Right renal cortex interstitium (tissue), 3 donors: ENCODE data around the gene VWC2. TPM values are rescaled to one million over a fixed set of nuclear protein-coding genes. Genes with fewer than 3 reads are reported as not detected.
A peak's percentile ranks its signal among the peaks of the same experiment; 100 is the strongest.

Source experiments
- DNase-seq, 3 donors: peaks; one replicate each; pipeline ENCODE4 v3.0.0-alpha.2; 2013; ENCODE audit warnings: low read depth in 3 of 3, low spot score in 2 of 3
- polyA plus RNA-seq, 3 donors: library from polyadenylated mRNA; unstranded; fragments of 120-200 nt; gene quantifications; one replicate each; pipeline ENCODE4 v1.2.1, GENCODE V29; 2013; ENCODE audit not compliant: insufficient read length in 3 of 3

Gene VWC2
- 1 to 10 TPM in 2 of 3 donors, under 1 TPM in 1; 0.96 to 1.3 (median 1.0) TPM for polyA plus RNA-seq

DNA sequence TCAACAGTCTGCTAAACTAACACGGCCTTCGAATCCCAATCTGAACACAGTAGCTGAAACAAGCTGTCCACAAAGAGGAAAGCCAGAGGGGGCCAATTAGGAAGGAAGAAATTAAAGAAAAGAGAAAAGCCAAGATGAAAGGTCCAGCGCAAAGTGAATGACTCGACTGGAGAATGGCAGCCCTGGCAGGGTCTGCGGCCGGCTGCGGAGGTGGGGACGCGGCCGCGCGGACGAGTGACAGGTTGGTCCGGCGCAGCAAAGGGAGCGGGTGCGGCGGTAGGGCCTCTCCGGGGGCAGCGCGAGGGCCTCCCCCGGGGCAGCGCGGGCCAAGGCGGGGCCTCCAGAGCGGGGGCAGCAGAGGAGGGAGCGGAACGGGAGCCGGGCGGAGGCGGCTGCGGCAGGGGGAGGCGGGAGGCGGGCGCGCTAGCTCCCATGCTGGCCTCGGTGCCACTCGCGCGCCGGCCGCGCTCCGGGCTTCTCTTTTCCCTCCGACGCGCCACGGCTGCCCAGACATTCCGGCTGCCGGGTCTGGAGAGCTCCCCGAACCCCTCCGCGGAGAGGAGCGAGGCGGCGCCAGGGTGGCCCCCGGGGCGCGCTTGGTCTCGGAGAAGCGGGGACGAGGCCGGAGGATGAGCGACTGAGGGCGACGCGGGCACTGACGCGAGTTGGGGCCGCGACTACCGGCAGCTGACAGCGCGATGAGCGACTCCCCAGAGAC, at the start of gene VWC2:
Gene VWC2, plus strand, starts transcription at position 421 of the 718 bp plus-strand sequence. CDS start 1,798 bp downstream, outside the sequence.
- DNase-seq: no peak

DNA sequence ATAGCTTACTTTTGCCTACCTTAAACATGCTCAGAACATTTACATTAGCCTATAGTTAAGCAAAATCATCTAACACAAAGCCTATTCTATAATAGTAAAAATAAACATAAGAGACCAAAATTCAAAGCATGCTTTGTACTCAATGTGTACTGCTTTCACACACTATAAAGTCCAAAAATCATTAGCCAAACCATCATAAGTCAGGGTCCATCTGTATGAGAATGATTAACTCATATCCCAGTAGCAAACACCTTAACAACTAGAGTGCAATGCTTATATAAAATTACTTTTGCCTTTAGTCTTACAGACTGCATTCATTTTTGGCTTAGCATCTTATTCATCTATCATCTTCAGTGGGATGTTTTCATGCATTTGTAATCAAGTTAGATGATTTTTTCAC, 49.4 kb upstream of the VWC2 start:
- no peak for DNase-seq

DNA sequence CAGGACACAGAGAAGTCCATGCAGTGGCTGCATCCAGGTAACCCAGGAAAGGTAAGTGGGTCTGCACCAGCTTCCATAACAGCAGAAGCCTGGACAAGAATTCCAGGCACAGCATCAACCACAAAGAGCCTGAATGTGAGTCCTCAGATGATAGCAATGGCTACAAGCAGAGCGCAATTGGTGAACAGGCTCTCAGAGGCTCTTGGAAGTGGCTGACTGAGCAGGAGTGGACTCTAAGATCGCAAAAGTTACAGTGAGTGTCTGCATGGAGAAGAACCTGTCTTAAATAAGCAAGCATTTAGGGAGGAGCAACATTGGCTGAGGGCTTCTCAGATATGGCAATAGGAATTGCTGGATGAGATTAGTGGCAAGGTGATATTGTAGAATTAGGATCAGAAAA, 41.6 kb upstream of the VWC2 start:
- no peak for DNase-seq

DNA sequence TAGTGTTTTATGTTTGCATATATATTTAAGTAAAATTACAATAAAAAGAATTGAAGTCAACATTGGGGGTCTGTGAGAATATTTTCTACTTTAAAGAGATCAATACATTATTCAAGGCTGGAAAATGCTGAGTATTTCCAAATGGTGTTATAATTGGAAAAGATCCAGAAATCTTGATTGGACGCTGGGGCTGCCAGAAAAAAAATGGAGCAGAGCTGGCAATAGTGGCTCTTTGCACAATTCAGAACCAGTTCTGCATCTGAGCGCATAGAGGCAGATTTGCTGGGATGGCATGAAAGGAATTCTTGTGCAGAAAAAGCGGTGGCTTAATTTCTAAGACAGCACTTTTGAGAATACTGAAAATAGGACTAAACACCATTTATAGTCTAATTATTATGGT, 10.8 kb upstream of the VWC2 start:
- no peak for DNase-seq

DNA sequence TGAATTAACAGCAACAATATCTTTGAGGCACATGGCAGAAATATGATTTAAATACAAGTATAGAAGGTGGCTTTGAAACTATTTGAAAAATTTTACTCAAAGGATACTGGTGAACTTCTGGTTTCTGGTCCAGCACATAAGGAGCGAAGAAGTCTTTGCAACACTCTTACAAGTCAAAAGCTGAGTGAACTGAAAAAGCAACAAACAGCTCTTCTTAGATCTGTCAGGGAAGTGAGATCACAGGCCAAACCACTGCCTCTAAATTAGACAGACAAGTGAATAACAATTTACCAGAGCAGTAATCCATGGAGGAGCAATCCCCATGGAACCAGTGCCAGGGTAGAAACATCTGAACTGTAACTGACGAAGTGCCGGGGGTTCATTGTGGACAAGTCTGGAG, 9.6 kb upstream of the VWC2 start:
- DNase-seq: no peak

DNA sequence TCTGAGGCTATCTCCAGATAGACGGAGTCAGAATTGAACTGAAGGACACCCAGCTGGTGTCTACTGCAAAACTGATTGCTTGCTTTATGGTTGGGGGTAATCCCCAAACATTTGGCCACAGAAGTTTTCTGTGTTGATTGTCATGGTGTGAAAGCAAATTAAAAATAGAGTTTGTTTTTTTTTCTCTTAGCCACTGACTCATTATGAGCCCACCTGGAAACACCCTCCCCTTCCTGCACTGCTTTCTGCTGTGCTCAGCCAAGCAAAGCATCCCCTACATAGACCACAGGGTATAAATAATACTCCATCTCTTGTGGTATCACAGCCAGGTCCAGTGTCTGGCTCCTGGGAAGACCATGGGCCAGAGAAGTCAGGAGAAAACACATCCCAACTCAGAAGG, 6.5 kb upstream of the VWC2 start:
- no peak for DNase-seq

DNA sequence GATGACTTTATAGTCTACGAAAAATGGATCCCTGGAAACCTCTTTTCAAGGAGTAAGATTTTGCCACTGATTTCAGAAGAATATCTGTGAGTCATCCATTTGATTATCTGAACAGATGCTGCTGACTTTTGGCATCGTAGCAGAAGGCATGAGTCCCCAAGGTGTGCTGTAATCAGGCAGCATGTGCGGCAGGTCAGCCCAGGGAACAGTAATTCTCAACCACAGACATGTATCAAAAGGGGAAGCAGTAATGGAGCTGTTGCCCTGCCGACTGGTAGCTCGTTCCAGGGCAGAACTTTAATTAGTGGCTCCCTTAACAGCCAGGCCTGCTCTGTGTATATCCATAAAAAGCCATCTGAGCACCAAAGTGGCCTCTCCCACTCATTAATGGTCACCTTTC, 5.7 kb upstream of the VWC2 start:
- no peak for DNase-seq

DNA sequence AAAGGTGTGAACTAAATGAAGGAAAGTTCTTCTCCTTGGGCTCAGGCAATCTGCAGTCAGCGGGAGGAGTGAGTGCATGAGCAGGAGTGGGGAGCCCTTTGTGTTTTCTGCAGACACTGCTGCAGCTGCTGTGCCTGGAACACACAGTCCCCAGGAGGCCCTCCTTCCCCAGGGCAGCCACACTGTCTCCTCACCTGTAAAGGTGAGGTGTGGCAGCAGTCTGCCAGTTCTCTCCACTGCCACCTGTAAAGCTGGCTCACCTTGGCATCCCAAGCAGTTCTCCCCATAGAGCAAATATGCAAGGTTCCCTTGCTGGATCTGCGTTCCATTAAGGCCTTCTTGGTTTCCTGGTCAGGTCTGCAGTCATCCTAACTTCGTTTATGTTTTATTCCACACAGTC, 5.2 kb upstream of the VWC2 start:
- no peak for DNase-seq

DNA sequence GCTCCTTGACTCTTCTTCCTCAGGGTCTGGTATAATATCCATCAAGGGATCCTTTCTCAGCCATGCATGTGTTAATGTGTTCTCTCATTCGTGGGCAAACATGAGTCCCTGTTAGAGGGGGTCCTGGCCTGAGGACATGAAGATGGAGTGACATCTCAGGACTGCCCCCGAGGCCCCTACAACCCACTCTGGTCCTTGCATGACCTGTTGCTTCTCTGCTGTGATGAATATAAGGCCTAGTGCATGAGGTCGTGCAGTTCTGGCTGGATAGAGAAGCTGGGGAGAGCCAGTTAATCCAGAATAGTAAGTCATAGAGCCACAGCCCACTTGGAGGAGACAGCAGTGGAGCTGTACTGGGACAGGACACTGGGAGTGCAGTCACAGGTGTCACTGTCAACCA, 4.6 kb upstream of the VWC2 start:
- DNase-seq: no peak

DNA sequence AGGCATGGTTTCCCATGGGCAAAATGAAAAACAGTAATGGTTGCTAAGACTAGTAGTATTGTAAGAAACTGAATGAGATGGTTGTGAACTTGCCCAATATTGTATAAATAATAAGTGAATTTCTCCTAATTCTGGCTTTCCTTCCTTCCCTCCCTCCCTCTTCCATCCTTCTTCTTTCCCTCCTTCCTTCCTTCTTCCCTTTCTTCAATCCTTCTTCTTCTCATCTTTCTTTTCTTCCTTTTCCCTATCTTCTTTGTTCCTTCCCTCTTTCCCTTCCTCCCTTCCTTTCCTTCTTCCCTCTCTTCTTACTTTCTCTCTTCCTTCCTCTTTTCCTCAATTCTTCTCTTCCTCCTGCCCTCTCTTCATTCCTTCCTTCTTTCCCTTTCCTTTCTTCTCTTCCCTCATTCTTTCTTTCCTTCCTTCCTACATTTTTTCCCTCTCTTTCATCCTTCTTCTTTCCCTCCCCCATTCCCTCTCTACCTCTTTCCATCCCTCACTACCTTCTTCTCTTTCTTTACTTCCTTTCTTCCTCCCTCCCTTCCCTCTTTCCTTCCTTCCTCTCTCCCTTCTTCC, 4.1 kb upstream of the VWC2 start:
- DNase-seq: no peak

DNA sequence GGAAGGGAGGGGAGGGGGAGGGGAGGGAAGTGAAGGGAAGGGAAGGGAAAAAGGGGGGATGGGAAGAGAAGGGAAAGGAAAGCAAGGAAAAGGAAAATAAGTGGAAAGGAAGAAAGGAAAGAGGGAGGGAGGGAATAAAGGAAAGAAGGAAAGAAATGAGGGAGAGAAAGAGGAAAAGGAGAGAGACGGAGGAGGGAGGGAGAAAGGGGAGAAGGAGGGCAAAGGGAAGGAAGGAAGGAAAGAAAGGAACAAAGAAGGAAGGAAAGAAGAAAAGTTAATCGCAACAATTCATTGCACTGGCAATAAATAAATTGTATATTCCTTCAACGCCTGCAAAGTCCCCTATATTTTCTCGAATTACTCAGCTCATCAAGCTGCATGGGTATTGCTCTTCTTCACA, 2.6 kb upstream of the VWC2 start:
- DNase-seq: no peak

DNA sequence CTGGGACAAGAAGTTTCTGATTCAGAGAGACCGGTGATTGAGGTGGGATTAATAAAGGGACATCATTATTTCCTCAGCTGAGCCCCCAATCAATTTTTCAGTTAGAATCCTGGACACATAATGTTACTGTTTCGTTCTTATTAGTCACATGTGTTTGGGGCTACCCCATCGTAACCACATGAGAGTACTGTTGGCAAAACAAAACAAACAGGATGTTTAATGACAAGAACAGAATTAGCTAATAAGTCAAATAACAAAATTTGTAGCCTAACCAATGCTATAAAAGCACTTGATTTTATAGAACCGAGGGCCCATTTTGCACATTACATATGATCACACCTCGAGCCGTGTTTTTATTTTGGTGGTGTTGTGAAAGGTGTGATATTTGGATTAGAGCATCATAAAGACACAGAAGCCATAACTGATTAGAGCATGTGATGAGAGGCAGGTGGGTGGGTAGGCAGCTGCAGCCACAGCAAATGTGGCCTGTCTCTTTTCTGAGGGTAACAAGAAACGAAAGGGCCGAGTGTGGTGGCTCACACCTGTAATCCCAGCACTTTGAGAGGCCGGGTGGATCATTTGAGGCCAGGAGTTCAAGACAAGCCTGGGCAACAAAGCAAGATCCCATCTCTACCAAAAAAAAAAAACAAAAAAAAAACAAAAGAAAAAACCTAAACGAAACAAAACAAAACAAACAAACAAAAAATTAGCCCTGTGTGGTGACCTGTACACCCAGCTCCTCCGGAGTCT, 1.8 kb upstream of the VWC2 start:
- no peak for DNase-seq

DNA sequence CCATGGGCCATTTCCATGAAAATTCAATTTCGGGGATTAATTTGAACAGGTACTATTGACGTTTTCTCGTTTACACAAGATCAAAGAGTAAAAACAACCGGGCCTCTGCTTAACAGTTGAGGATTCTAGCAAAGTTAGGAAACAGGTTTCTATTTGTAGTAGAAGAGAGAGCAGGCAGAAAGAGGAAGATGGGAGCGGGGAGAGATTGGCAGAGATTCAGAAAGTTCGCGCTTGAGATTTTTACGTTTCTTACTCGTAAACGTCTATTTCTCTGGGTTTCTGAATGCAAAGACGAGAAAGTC, 571 bp upstream of the VWC2 start:
- DNase-seq: peak in 1 of 3 donors; percentile 26

DNA sequence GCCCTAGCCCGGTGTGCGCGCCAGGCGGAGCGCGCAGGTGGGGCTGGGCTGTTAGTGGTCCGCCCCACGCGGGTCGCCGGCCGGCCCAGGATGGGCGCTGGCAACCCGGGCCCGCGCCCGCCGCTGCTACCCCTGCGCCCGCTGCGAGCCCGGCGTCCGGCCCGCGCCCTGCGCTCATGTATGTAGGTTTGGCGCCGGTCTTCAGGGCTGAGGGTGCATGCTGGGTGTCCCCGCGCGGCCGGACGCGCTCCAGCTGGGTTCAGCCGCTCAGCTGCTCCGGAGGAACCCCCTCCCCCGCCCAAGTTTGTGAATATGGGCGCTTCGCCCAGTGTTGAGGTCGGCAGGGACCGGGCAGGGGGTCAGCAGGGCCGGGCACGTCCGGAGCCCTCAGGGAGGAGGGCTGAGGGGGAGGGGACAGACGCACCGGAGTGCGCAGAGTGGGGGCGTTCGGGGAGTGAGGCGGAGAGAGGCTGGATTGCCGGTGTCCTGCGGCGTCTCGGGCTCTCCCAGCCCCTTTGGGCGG, 559 bp downstream of the VWC2 start:
- no peak for DNase-seq

DNA sequence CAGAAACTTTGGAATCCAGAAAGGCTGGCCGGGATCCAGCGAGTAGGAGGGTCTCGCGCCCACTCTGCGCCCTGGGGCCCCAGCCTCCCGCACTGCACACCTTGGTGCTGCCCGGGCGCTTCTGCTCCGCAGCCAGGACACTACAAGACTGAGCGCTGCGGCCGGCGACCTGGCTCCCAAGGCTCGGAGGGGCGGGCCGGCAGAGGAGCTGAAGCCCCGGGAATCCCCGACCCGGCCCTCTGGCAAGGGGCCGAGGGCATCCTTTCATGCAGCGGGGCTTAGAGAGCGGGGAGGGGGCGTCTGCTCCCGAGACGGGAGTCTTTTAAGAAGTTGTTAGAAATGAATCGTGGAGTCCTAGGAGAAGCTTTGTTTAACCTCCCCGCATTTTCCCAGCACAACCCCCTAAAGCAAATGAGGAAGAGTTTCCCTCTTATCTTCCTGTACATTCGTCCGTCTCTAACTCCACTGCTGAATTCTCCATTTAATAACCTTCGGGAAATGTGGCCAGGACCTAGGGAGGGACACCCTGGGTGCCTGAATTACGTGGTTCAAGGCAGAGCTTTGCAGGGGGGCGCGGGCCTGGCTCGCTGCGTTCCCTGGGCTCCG, 1.1 kb downstream of the VWC2 start:
- no peak for DNase-seq

DNA sequence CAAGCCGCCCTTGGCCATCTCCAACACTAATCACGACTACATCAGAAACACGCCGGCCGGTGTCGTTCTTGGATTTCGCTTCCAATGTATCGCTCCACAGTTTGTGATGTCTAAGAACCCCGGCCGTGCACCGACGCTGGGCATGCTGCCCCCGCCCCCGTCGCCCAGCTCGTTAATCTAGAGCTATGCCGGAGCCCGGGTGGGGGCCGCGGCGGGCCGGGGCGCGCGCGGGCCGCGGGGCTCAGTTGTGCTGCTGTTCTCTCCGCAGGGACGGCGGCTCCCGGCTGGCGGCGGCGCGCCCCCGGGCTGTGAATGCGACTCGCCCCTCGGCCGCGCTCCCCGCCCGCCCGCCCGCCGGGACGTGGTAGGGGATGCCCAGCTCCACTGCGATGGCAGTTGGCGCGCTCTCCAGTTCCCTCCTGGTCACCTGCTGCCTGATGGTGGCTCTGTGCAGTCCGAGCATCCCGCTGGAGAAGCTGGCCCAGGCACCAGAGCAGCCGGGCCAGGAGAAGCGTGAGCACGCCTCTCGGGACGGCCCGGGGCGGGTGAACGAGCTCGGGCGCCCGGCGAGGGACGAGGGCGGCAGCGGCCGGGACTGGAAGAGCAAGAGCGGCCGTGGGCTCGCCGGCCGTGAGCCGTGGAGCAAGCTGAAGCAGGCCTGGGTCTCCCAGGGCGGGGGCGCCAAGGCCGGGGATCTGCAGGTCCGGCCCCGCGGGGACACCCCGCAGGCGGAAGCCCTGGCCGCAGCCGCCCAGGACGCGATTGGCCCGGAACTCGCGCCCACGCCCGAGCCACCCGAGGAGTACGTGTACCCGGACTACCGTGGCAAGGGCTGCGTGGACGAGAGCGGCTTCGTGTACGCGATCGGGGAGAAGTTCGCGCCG, 1.9 kb downstream of the VWC2 start:
- DNase-seq: peak in 1 of 3 donors; percentile 12

DNA sequence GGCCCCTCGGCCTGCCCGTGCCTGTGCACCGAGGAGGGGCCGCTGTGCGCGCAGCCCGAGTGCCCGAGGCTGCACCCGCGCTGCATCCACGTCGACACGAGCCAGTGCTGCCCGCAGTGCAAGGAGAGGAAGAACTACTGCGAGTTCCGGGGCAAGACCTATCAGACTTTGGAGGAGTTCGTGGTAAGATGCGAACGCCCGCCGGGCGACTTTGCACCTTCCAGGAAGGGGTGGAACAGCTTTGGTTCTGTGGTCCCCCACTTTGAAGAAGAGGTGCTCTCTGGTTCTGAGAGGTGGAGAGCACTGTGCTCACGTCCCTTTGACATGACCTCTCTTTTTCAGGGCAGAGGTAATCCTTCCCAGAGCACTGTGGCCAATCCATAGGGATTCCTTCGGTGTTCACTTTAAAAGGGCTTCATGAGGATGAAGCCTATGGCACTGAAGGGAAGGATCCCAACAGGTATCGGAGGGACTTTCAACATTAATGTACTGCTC, 2.6 kb downstream of the VWC2 start:
- no peak for DNase-seq

DNA sequence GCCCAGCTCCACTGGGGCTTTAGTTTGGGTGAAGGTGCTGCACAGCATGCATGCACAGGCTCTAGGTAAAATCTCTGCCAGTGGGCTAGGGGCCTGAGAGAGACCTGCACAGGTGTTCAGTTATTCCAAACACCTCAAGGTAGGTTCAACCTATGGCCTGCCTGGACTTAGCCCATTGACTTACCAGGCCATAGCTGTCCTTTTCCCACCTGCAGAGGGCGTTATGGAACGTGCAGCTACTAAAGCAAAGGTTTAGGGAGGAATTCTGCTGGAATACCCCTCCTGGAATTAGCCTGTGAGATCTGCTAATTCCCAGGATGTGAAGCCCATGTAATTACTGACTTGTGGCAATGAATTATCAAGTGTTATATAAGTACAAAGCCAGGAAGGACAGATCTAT, 3.6 kb downstream of the VWC2 start:
- no peak for DNase-seq

DNA sequence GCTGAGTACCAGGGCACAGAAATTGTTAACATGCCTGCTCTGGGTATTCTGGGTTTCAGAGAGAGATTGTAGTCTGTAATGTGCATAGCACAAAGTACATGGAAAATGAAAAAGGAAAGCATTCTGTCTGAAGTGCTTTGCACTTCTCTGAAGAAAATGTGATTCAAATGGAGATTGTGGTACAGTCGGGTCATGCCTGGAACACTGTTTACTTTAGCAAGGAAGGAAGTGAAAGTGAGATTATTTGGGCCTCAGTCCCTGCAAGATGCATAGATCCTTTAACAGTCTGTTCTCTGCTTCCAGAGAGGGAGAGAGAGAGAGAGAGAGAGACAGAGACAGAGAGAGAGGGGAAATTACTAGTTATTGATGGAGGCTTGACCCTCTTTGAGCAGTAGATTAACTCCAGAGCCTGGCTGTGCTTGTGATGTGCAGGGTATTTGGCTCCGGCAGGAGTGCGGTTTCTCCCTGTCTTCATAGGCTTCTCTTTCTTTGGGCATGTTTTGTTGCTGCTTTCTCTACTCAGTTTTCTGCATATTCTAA, 5.4 kb downstream of the VWC2 start:
- DNase-seq: no peak

DNA sequence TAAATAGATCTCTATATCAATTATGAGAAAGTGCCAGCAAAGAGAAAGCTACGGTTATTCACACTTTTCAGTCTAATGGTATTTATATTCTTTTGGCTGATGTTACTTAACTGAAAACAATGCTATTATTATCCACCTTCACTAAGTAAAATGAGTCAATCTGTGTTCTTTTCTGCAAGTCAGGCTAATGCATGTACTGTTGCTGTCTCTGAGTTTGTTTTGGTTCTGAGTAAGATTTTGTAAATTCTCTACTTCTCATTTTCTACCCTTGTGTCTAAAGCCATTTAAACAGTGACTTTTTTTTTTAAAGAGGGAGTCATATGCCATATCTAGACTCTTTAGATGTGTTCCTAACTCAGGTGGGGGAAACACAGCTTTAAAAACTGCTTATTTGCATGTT, 7.5 kb downstream of the VWC2 start:
- DNase-seq: no peak
